GM12801 (cell line): ENCODE measurements around the gene GNMT.

Source experiments
- TF ChIP-seq, protein P1 (sequence below): IDR thresholded peaks from one replicate; pipeline ENCODE4 v1.5.1; 2011; ENCODE audit warnings: control low read depth; ENCODE audit not compliant: insufficient read length; ENCODE audit errors: extremely low read depth

Gene GNMT

DNA sequence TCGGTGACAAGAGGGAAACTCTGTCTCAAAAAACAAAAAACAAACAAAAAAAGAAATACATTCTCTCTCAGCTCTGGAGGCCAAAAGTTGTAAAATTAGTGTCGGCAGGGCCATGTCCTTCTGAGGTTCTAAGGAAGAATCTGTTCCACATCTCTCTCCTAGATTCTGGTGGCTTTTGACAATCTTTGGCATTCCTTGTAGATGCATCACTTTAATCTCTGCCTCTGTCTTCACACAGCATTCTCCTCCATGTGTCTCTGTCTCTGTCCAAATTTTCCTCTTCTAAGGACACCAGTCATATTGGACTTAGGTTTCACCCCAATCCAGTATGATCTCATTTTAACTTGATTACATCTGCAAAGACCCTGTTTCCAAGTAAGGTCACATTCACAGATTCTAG is 32.9 kb downstream of the GNMT start:
- TF ChIP-seq, protein P1, sequence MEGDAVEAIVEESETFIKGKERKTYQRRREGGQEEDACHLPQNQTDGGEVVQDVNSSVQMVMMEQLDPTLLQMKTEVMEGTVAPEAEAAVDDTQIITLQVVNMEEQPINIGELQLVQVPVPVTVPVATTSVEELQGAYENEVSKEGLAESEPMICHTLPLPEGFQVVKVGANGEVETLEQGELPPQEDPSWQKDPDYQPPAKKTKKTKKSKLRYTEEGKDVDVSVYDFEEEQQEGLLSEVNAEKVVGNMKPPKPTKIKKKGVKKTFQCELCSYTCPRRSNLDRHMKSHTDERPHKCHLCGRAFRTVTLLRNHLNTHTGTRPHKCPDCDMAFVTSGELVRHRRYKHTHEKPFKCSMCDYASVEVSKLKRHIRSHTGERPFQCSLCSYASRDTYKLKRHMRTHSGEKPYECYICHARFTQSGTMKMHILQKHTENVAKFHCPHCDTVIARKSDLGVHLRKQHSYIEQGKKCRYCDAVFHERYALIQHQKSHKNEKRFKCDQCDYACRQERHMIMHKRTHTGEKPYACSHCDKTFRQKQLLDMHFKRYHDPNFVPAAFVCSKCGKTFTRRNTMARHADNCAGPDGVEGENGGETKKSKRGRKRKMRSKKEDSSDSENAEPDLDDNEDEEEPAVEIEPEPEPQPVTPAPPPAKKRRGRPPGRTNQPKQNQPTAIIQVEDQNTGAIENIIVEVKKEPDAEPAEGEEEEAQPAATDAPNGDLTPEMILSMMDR = no peak

DNA sequence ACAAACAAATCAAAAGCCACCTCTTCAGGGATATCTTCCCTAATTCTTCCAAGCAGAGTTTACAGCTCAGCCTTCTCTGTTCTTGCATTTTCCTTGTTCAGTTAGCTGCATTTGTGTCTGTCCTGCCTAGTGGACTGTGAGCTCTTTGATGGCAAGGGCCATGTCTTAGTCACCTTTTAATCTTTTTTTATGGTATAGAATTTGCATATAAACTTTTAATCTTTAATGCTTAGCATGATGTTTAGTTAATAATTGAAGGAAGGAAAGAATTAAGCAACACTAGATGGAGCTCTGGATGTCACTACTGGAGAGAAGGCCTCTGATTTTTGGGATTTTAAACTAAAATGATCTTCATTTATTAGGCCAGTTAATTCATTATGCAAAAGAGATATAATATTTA is 36.0 kb downstream of the GNMT start:
- TF ChIP-seq, protein P1 = no peak

DNA sequence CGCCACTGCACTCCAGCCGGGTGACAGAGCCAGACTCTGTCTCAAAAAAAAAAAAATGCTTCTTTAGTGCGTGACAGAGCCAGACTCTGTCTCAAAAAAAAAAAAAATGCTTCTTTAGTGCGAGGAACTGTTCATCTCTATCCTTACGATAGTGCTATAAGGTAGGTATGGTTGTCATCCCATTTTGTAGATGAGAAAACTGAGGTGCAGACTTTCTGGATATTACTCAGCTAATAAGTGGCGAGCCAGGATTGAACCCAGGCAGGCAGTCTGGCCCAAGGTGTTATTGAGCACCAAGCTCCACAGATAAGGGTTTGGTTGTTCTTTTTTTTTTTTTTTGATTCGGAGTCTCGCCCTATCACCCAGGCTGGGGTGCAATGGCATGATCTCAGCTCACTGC is 41.3 kb downstream of the GNMT start:
- TF ChIP-seq, protein P1 = no peak

DNA sequence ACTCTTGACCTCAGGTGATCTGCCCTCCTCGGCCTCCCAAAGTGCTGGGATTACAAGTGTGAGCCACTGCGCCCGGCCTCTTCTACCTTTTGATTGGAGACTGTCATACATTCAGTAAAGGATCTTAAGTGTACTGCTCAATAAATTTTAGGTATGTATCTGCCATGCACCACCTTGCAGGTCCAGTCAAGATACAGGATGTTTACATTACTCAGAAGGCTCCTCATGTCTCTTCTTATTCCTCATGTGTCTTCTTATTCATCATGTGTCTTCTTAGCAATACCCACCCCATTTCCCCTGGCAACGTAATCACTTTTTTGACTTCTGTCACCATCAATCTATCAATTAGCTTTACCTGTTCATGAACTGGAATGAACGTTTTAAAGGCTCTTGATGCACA is 45.3 kb downstream of the GNMT start:
- TF ChIP-seq, protein P1 = no peak

DNA sequence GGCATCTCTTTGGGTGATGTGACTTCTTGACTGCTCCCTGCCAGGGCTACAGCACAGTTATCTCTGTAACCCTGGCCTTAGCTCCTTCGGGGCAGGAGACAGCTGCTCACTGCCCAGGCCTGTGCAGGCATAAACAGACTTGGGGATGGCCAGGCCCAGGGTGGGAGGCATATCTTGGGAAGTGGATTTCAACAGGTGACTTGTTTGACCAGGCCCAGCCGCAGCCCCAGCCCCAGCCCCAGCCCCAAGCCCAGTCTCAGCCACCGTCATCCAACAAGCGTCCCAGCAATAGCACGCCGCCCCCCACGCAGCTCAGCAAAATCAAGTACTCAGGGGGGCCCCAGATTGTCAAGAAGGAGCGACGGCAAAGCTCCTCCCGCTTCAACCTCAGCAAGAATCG is 45.7 kb downstream of the GNMT start:
- TF ChIP-seq, protein P1 = no peak

DNA sequence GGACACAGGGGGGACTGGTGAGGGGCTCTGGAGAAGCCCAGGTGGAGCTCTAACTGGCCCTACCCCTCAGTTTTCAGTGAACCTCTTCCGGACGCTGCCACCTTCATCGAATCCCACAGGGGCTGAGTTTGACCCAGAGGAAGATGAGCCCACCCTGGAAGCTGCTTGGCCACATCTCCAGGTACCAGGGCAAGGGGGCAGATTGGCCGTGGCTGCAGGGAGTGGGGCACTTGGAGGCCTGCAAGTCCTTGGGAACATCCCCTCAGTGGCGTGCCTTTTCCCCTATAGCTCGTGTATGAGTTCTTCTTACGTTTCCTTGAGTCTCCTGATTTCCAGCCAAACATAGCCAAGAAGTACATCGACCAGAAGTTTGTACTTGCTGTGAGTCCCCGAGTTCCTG is 46.6 kb downstream of the GNMT start:
- TF ChIP-seq, protein P1 = no peak

DNA sequence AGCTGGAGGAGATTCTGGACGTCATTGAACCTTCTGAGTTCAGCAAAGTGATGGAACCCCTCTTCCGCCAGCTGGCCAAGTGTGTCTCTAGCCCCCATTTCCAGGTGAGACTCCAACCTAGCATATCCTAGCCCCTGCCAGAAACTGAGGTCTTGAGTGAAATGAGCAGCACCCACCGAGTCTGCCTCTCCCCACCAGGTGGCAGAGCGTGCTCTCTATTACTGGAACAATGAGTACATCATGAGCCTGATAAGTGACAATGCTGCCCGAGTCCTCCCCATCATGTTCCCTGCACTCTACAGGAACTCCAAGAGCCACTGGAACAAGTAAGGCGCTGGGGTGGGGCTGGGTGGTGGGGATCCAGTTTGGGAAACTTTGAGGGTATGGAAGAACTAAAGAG is 48.6 kb downstream of the GNMT start:
- TF ChIP-seq, protein P1 = no peak

DNA sequence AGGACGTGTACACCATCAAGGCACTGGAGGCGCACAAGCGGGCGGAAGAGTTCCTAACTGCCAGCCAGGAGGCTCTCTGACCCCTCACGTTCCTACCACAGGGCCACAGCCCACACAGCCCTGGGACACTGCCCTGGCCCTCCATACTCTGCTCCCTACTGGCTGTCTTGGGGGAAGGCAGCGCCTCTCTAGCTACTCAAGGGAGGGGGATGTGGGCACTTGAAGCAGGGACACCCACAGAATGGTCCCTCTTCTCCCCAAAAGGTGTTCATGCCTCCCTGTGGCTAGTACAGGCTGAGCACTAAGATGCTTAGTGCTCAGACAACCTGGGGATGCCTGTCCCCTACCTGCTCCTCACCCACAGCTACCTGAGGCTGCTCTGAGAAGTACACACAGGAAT is 50.7 kb downstream of the GNMT start:
- TF ChIP-seq, protein P1 = no peak
